Panc1 (cell line): ENCODE results near the gene NBL1. TPM values are rescaled to one million over a fixed set of nuclear protein-coding genes. Genes with fewer than 3 reads are reported as not detected.

Experiments used
- ATAC-seq: fragments of 200-7000 bp; cut with Tn5 transposase; 2 replicates; pipeline ENCODE4 v1.9.1; 2020; ENCODE audit warnings: mild to moderate bottlenecking, moderate library complexity
- BruUV-seq: library from RNA; stranded (reverse); fragments of 400-500 nt; replicated peaks from 2 replicates; lab custom pipeline; 2021; lab: Mats Ljungman, UMichigan
- CTCF ChIA-PET: fragments of 300-600 bp; sonication (Branson Sonifier 250); formaldehyde crosslinking; loops from one replicate; lab custom pipeline; 2022; ENCODE audit warnings: antibody characterized with exemption; lab: Charles Lee
- POLR2A ChIA-PET: fragments of 300-600 bp; sonication (Branson Sonifier 250); formaldehyde crosslinking; loops from one replicate; lab custom pipeline; 2022; ENCODE audit warnings: antibody characterized with exemption; lab: Charles Lee
- DNase-seq: peaks from one replicate; pipeline ENCODE4 v3.0.0-alpha.2; 2010; ENCODE audit warnings: low read depth, low spot score
- H3K27ac ChIP-seq: 2 replicates; pipeline ENCODE4 v1.5.1; 2011; ENCODE audit warnings: mild to moderate bottlenecking, low read length, inconsistent platforms
- H3K27me3 ChIP-seq: fragments of 200-500 bp; sonication (Bioruptor generic); 2 replicates; pipeline ENCODE4 v1.6.0; 2014; ENCODE audit warnings: low read length, inconsistent platforms; ENCODE audit not compliant: control insufficient read depth, insufficient read depth
- H3K36me3 ChIP-seq: fragments of 200-500 bp; sonication (Bioruptor generic); 2 replicates; pipeline ENCODE4 v1.5.1; 2014; ENCODE audit warnings: inconsistent platforms, mild to moderate bottlenecking, low read length, moderate library complexity; ENCODE audit not compliant: control insufficient read depth, insufficient read depth
- H3K4me1 ChIP-seq: 2 replicates; pipeline ENCODE4 v1.5.1; 2011; ENCODE audit warnings: inconsistent platforms, mild to moderate bottlenecking, low read length, moderate library complexity; ENCODE audit not compliant: control insufficient read depth, insufficient read depth
- H3K4me3 ChIP-seq, 2 experiments: 2 replicates each; pipeline ENCODE4 v1.5.1; 2011 to 2012; ENCODE audit warnings: low read depth in 2 of 2, low read length in 2 of 2, mild to moderate bottlenecking in 2 of 2, inconsistent platforms in 1 of 2, moderate library complexity in 1 of 2
- H3K9me3 ChIP-seq: fragments of 200-500 bp; sonication (Bioruptor generic); 2 replicates; pipeline ENCODE4 v1.5.1; 2014; ENCODE audit warnings: low read depth, mild to moderate bottlenecking, inconsistent platforms, low read length, moderate library complexity; ENCODE audit not compliant: control insufficient read depth, insufficient read depth
- CTCF ChIP-seq: fragments of 450-650 bp; IDR thresholded peaks from 2 replicates; pipeline ENCODE4 v1.5.1; 2017; ENCODE audit warnings: mild to moderate bottlenecking
- POLR2AphosphoS5 ChIP-seq: IDR thresholded peaks from 2 replicates; pipeline ENCODE4 v1.6.1; 2012; ENCODE audit warnings: mild to moderate bottlenecking, low read depth, low read length, moderate library complexity
- REST ChIP-seq, 2 experiments: IDR thresholded peaks; 2 replicates each; pipeline ENCODE4 v1.6.1; 2011 to 2012; ENCODE audit warnings: low read depth in 2 of 2, control low read depth in 1 of 2, low read length in 1 of 2, mild to moderate bottlenecking in 1 of 2, moderate library complexity in 1 of 2; ENCODE audit not compliant: insufficient read depth in 1 of 2
- SIN3A ChIP-seq: IDR thresholded peaks from 2 replicates; pipeline ENCODE4 v1.6.1; 2012; ENCODE audit warnings: low read depth, mild to moderate bottlenecking, low read length, moderate library complexity, borderline replicate concordance; ENCODE audit not compliant: insufficient read depth
- TCF7L2 ChIP-seq: IDR thresholded peaks from 2 replicates; pipeline ENCODE4 v1.6.1; 2011; ENCODE audit warnings: mild to moderate bottlenecking, low read depth, low read length, inconsistent platforms
- in situ Hi-C: cut with HindIII; loops from 2 replicates; pipeline ENCODE4 v1.10.0; 2016; ENCODE audit warnings: low sequenced_read_pairs, low pct_unique_long_range_greater_than_20kb
- intact Hi-C: fragments of 100-400 bp; cut with micrococcal nuclease; formaldehyde crosslinking; loops from one replicate; pipeline ENCODE4 v1.10.0; 2022; ENCODE audit not compliant: unreplicated experiment
- total RNA-seq: library from RNA; stranded (reverse); gene quantifications from one replicate; pipeline ENCODE4 v1.2.1, GENCODE V29; 2021; ENCODE audit not compliant: unreplicated experiment

NBL1 gene
- total RNA-seq, 1 experiment from 2014 or later, result 191 TPM

- no peak for ATAC-seq
- POLR2A ChIA-PET, result no interaction called here
- in situ Hi-C loops (no loop called here), intact Hi-C loops (no loop called here)
- no peak overlapping the region for H3K27ac ChIP-seq
- BruUV-seq, result no TSS peak
- H3K27me3 ChIP-seq, result no peaks in the 10 kb centered on the region
- peaks cover 23% of the 10 kb centered on the region for H3K4me1 ChIP-seq
- no peak overlapping the region for H3K4me3 ChIP-seq
- CTCF ChIA-PET, result no interaction called here
- DNase-seq, result no peak
- TF ChIP-seq SIN3A (no peak), TCF7L2 (no peak), REST (IDR thresholded peaks at IDR 0.05; ENCODE audit: insufficient read depth in 1 of 2, low read depth in 2 of 2, low read length in 1 of 2) (no peak), CTCF (no peak), POLR2AphosphoS5 (no peak)
- H3K36me3 ChIP-seq, result peaks cover 8% of the 10 kb centered on the region; the same call in 1 of the 2 replicates
- H3K9me3 ChIP-seq, result no peaks in the 10 kb centered on the region
These were observed 28.7 kb upstream of the NBL1 start for GRCh38 chr1:19615438-19615837.

GRCh38 chr1:19616489-19616888, 27.6 kb upstream of the NBL1 start:
- ChIA-PET POLR2A (no interaction called here), CTCF (no interaction called here)
- Histone ChIP-seq H3K4me3 (no peak overlapping the region), H3K27me3 (no peaks in the 10 kb centered on the region), H3K36me3 (peaks cover 8% of the 10 kb centered on the region; the same call in 1 of the 2 replicates), H3K4me1 (peaks cover 23% of the 10 kb centered on the region), H3K9me3 (no peaks in the 10 kb centered on the region), H3K27ac (no peak overlapping the region)
- no peak for TF ChIP-seq REST (IDR thresholded peaks at IDR 0.05; ENCODE audit: insufficient read depth in 1 of 2, low read depth in 2 of 2, low read length in 1 of 2)
- no peak for TF ChIP-seq SIN3A
- TF ChIP-seq CTCF, result no peak
- TF ChIP-seq TCF7L2, result no peak
- no peak for TF ChIP-seq POLR2AphosphoS5
- in situ Hi-C loops, result no loop called here
- no peak for ATAC-seq
- BruUV-seq, result no TSS peak
- intact Hi-C loops, result no loop called here
- no peak for DNase-seq
